ENCODE data around the gene SHISAL1. TPM values are rescaled to one million over a fixed set of nuclear protein-coding genes. Genes with fewer than 3 reads are reported as not detected.

SHISAL1 gene
- total and polyA plus RNA-seq, 10 of the 15 experiments (the other 5 are each of a cell fraction or from before 2014, with no cell fraction given) = not detected

GRCh38 chr22:44284711-44285110 is 28.0 kb downstream of the SHISAL1 start:
- ChIA-PET POLR2A (no interaction called here), RAD21 (ENCODE audit: unreplicated experiment) (no interaction called here), CTCF (no interaction called here), SMC1A (ENCODE audit: uncharacterized antibody, unreplicated experiment) (no interaction called here)
- Histone ChIP-seq H3K79me2 (ENCODE audit: control insufficient read depth, insufficient read depth, low read length) (no peaks in the 10 kb centered on the region), H3K9ac (ENCODE audit: control insufficient read depth, insufficient read depth, low read length) (no peak overlapping the region), H4K20me1 (ENCODE audit: control insufficient read depth, insufficient read depth) (no peaks in the 10 kb centered on the region; the same call in 1 of the 2 replicates), H3K27me3 (replicated peaks in 1 of 2; ENCODE audit: control insufficient read depth in 2 of 2, insufficient read depth in 2 of 2, low read length in 1 of 2) (no peaks in the 10 kb centered on the region; a peak in 3 of 4 replicates), H3K4me1 (ENCODE audit: control insufficient read depth, insufficient read depth, low read length) (no peaks in the 10 kb centered on the region), H3K9me3 (replicated peaks; ENCODE audit: control insufficient read depth, insufficient read depth, low read length) (no peaks in the 10 kb centered on the region), H3K4me3 (no peak overlapping the region), H3K4me2 (ENCODE audit: control insufficient read depth, insufficient read depth) (no peak overlapping the region), H3K27ac (ENCODE audit: control insufficient read depth, insufficient read depth) (no peak overlapping the region), H3K36me3 (ENCODE audit: control insufficient read depth in 2 of 2, insufficient read depth in 2 of 2, low read length in 1 of 2) (no peaks in the 10 kb centered on the region), H2AFZ (ENCODE audit: control insufficient read depth, low read depth, low read length) (no peak overlapping the region)
- FAIRE-seq (no peak), ATAC-seq (no peak), DNase-seq (ENCODE audit: low read depth, low spot score) (no peak)
- intact Hi-C loops (cut with micrococcal nuclease; ENCODE audit: unreplicated experiment) (no loop called here), in situ Hi-C loops (cut with MboI) (no loop called here)
- TF ChIP-seq IRF4 (IDR thresholded peaks at IDR 0.05; ENCODE audit: low read depth, low read length) (no peak), NFYB (IDR thresholded peaks at IDR 0.05; ENCODE audit: insufficient read depth, low read depth, low read length) (no peak), ESRRA (IDR thresholded peaks at IDR 0.05; ENCODE audit: low read length) (no peak), MXI1 (IDR thresholded peaks at IDR 0.05; ENCODE audit: low read depth, low read length) (no peak), SPI1 (IDR thresholded peaks at IDR 0.05; ENCODE audit: borderline replicate concordance, insufficient read depth, low read depth, low read length) (no peak), YBX1 (IDR thresholded peaks at IDR 0.05) (no peak), BMI1 (IDR thresholded peaks at IDR 0.05; ENCODE audit: borderline replicate concordance) (no peak), EED (IDR thresholded peaks at IDR 0.05; ENCODE audit: low read depth) (no peak), ZBTB40 (IDR thresholded peaks at IDR 0.05; ENCODE audit: borderline replicate concordance) (no peak), POLR2AphosphoS5 (IDR thresholded peaks at IDR 0.05; ENCODE audit: low read length) (no peak), IKZF2 (IDR thresholded peaks at IDR 0.05) (no peak), POLR2AphosphoS2 (IDR thresholded peaks at IDR 0.05; ENCODE audit: low read depth, low read length) (no peak), EZH2 (IDR thresholded peaks at IDR 0.05; ENCODE audit: borderline replicate concordance, control insufficient read depth, low read depth, low read length) (no peak), GATAD2B (conservative IDR thresholded peaks at IDR 0.05; ENCODE audit: low read depth) (no peak), STAT1 (conservative IDR thresholded peaks at IDR 0.05) (no peak), LARP7 (IDR thresholded peaks at IDR 0.05) (no peak), PML (IDR thresholded peaks at IDR 0.05; ENCODE audit: low read length) (no peak)
- TF ChIP-seq, protein P1, sequence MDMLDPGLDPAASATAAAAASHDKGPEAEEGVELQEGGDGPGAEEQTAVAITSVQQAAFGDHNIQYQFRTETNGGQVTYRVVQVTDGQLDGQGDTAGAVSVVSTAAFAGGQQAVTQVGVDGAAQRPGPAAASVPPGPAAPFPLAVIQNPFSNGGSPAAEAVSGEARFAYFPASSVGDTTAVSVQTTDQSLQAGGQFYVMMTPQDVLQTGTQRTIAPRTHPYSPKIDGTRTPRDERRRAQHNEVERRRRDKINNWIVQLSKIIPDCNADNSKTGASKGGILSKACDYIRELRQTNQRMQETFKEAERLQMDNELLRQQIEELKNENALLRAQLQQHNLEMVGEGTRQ (IDR thresholded peaks at IDR 0.05; ENCODE audit: borderline replicate concordance, low read depth, low read length) = no peak
- TF ChIP-seq, protein P2, sequence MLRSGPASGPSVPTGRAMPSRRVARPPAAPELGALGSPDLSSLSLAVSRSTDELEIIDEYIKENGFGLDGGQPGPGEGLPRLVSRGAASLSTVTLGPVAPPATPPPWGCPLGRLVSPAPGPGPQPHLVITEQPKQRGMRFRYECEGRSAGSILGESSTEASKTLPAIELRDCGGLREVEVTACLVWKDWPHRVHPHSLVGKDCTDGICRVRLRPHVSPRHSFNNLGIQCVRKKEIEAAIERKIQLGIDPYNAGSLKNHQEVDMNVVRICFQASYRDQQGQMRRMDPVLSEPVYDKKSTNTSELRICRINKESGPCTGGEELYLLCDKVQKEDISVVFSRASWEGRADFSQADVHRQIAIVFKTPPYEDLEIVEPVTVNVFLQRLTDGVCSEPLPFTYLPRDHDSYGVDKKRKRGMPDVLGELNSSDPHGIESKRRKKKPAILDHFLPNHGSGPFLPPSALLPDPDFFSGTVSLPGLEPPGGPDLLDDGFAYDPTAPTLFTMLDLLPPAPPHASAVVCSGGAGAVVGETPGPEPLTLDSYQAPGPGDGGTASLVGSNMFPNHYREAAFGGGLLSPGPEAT (IDR thresholded peaks at IDR 0.05; ENCODE audit: low read depth) = no peak
- TF ChIP-seq, protein P3, sequence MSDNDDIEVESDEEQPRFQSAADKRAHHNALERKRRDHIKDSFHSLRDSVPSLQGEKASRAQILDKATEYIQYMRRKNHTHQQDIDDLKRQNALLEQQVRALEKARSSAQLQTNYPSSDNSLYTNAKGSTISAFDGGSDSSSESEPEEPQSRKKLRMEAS (IDR thresholded peaks at IDR 0.05; ENCODE audit: low read depth, low read length) = no peak
- no TSS peak for BruUV-seq (replicated peaks)
- 10% methylated on average over 3 of the region's 3 CpGs for WGBS (ENCODE audit: insufficient coverage, insufficient replicate concordance, low lambda C conversion rate, missing lambda C conversion rate)

Data from GM12878 (cell line).